Suprapubic skin (tissue), 3 donors: Measurements from ENCODE around the gene SYNE1.

Experiments used
- POLR2A ChIP-seq, 2 donors: fragments of 450-650 bp; IDR thresholded peaks; one replicate each; pipeline ENCODE4 v1.6.1; 2017; ENCODE audit warnings: antibody characterized with exemption in 2 of 2, mild to moderate bottlenecking in 2 of 2, moderate library complexity in 2 of 2
- TF ChIP-seq, protein P1 (sequence below), 2 donors: fragments of 200-600 bp in 1 of 2; fragments of 450-650 bp in 1 of 2; sonication (generic) in 1 of 2; IDR thresholded peaks; one replicate each; pipeline ENCODE4 v1.5.1; 2016 to 2019; ENCODE audit warnings: antibody characterized with exemption in 2 of 2, mild to moderate bottlenecking in 1 of 2, moderate library complexity in 1 of 2

- TF ChIP-seq POLR2A (IDR thresholded peaks at IDR 0.05), result no peak
- TF ChIP-seq, protein P1, sequence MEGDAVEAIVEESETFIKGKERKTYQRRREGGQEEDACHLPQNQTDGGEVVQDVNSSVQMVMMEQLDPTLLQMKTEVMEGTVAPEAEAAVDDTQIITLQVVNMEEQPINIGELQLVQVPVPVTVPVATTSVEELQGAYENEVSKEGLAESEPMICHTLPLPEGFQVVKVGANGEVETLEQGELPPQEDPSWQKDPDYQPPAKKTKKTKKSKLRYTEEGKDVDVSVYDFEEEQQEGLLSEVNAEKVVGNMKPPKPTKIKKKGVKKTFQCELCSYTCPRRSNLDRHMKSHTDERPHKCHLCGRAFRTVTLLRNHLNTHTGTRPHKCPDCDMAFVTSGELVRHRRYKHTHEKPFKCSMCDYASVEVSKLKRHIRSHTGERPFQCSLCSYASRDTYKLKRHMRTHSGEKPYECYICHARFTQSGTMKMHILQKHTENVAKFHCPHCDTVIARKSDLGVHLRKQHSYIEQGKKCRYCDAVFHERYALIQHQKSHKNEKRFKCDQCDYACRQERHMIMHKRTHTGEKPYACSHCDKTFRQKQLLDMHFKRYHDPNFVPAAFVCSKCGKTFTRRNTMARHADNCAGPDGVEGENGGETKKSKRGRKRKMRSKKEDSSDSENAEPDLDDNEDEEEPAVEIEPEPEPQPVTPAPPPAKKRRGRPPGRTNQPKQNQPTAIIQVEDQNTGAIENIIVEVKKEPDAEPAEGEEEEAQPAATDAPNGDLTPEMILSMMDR (IDR thresholded peaks at IDR 0.05), result no peak
These were observed 14.8 kb upstream of the SYNE1 start for GRCh38 chr6:152651986-152652385.
